ENCODE data around the gene FER. TPM values are rescaled to one million over a fixed set of nuclear protein-coding genes. Genes with fewer than 3 reads are reported as not detected.

FER gene
- total and polyA plus RNA-seq, 2 of the 13 experiments (the other 11 are each of a cell fraction or from before 2014, with no cell fraction given): 7.9 to 29.0 TPM

DNA sequence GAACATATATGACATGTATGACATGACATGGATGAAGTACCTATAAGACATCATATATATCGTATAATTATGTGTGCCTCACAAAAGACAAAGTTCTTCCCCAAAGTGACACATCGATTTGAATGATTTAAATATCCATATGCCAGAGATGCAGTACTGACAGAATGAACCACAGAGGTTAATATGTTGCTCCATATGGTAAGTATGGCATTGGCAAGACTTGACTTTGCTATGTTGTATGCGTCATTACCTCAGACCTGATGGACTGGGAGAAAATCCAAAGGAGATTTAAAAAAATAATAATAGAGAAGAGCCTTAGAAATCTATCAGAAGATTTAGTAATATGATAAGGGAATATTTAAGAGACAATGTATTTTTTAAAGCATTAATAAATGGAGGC, 398.9 kb downstream of the FER start:
- Histone ChIP-seq H3K9me3 (ENCODE audit: low read length) (no peaks in the 10 kb centered on the region), H3K36me3 (replicated peaks in 1 of 2; ENCODE audit: control insufficient read depth in 1 of 2, insufficient read depth in 2 of 2, low read length in 2 of 2) (no peaks in the 10 kb centered on the region), H3K4me2 (ENCODE audit: low read depth, low read length) (no peak overlapping the region), H4K20me1 (ENCODE audit: insufficient read depth, low read length) (no peaks in the 10 kb centered on the region), H3K4me3 (replicated peaks in 1 of 3; ENCODE audit: insufficient read depth in 1 of 3, low read depth in 2 of 3, low read length in 3 of 3) (no peak overlapping the region), H3K27ac (ENCODE audit: extremely low read length, insufficient read depth, low read length) (no peak overlapping the region), H3K27me3 (ENCODE audit: control insufficient read depth in 1 of 2, insufficient read depth in 2 of 2, low read length in 2 of 2) (no peaks in the 10 kb centered on the region), H3K4me1 (ENCODE audit: insufficient read depth, low read length) (peaks cover 5% of the 10 kb centered on the region; the same call in 1 of the 2 replicates), H3K9ac (ENCODE audit: insufficient read depth, low read depth, low read length) (no peak overlapping the region), H2AFZ (ENCODE audit: low read length) (no peak overlapping the region), H3K79me2 (ENCODE audit: insufficient read depth, low read length) (no peaks in the 10 kb centered on the region)
- ATAC-seq (no peak), FAIRE-seq (no peak), DNase-seq (ENCODE audit: low spot score) (no peak)
- BruUV-seq (replicated peaks): no TSS peak
- WGBS (ENCODE audit: low lambda C conversion rate): 91% methylated on average over 3 of the region's 3 CpGs
- intact Hi-C loops (cut with micrococcal nuclease; ENCODE audit: unreplicated experiment): no loop called here
- in situ Hi-C loops (cut with HindIII; ENCODE audit: extremely low pct_ligation_motif_present, low pct_unique_long_range_greater_than_20kb): no loop called here
- ChIA-PET POLR2A (no interaction called here), CTCF (ENCODE audit: low intra/inter-chr PET ratio, low total read pairs) (no interaction called here)
- TF ChIP-seq ZNF121 (CRISPR knock-in tag; IDR thresholded peaks at IDR 0.05): no peak
- no peak for TF ChIP-seq SIN3A (IDR thresholded peaks at IDR 0.05; ENCODE audit: borderline replicate concordance, low read depth, low read length)
- TF ChIP-seq, protein P1, sequence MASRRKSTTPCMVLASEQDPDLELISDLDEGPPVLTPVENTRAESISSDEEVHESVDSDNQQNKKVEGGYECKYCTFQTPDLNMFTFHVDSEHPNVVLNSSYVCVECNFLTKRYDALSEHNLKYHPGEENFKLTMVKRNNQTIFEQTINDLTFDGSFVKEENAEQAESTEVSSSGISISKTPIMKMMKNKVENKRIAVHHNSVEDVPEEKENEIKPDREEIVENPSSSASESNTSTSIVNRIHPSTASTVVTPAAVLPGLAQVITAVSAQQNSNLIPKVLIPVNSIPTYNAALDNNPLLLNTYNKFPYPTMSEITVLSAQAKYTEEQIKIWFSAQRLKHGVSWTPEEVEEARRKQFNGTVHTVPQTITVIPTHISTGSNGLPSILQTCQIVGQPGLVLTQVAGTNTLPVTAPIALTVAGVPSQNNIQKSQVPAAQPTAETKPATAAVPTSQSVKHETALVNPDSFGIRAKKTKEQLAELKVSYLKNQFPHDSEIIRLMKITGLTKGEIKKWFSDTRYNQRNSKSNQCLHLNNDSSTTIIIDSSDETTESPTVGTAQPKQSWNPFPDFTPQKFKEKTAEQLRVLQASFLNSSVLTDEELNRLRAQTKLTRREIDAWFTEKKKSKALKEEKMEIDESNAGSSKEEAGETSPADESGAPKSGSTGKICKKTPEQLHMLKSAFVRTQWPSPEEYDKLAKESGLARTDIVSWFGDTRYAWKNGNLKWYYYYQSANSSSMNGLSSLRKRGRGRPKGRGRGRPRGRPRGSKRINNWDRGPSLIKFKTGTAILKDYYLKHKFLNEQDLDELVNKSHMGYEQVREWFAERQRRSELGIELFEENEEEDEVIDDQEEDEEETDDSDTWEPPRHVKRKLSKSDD (CRISPR knock-in tag; IDR thresholded peaks at IDR 0.05; ENCODE audit: low read depth): no peak
- no peak for TF ChIP-seq FLYWCH1 (CRISPR knock-in tag; IDR thresholded peaks at IDR 0.05)
- no peak for TF ChIP-seq HNF4A (CRISPR knock-in tag; IDR thresholded peaks at IDR 0.05)
- no peak for TF ChIP-seq ZNF816 (CRISPR knock-in tag; IDR thresholded peaks at IDR 0.05; ENCODE audit: borderline replicate concordance)
- TF ChIP-seq, protein P2, sequence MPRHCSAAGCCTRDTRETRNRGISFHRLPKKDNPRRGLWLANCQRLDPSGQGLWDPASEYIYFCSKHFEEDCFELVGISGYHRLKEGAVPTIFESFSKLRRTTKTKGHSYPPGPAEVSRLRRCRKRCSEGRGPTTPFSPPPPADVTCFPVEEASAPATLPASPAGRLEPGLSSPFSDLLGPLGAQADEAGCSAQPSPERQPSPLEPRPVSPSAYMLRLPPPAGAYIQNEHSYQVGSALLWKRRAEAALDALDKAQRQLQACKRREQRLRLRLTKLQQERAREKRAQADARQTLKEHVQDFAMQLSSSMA (CRISPR knock-in tag; IDR thresholded peaks at IDR 0.05): no peak
- TF ChIP-seq HMGA1 (CRISPR knock-in tag; conservative IDR thresholded peaks at IDR 0.05): no peak
- no peak for TF ChIP-seq ZNF225 (CRISPR knock-in tag; IDR thresholded peaks at IDR 0.05)
- no peak for TF ChIP-seq HMGXB4 (CRISPR knock-in tag; IDR thresholded peaks at IDR 0.05; ENCODE audit: borderline replicate concordance in 1 of 2, low read depth in 1 of 2)
- TF ChIP-seq MAFG (CRISPR knock-in tag; IDR thresholded peaks at IDR 0.05): no peak
- no peak for TF ChIP-seq SATB2 (CRISPR knock-in tag; IDR thresholded peaks at IDR 0.05)
- TF ChIP-seq, protein P3, sequence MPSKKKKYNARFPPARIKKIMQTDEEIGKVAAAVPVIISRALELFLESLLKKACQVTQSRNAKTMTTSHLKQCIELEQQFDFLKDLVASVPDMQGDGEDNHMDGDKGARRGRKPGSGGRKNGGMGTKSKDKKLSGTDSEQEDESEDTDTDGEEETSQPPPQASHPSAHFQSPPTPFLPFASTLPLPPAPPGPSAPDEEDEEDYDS (CRISPR knock-in tag; IDR thresholded peaks at IDR 0.05): no peak
- TF ChIP-seq ZNF580 (CRISPR knock-in tag; IDR thresholded peaks at IDR 0.05; ENCODE audit: borderline replicate concordance, low read depth): no peak
- no peak for TF ChIP-seq ZNF782 (CRISPR knock-in tag; IDR thresholded peaks at IDR 0.05; ENCODE audit: borderline replicate concordance)
- TF ChIP-seq ZNF234 (CRISPR knock-in tag; conservative IDR thresholded peaks at IDR 0.05): no peak
- TF ChIP-seq MIER3 (CRISPR knock-in tag; IDR thresholded peaks at IDR 0.05; ENCODE audit: borderline replicate concordance): no peak
- no peak for TF ChIP-seq ZNF879 (CRISPR knock-in tag; IDR thresholded peaks at IDR 0.05)
- TF ChIP-seq CBX2 (IDR thresholded peaks at IDR 0.05; ENCODE audit: low read depth, low read length): no peak
- no peak for TF ChIP-seq CBX2 (CRISPR knock-in tag; IDR thresholded peaks at IDR 0.05; ENCODE audit: low read depth)

All from HepG2 (cell line).